MM.1S (cell line): ENCODE results near the gene ZNF564.

ENCODE experiments used
- DNase-seq: peaks from one replicate; pipeline ENCODE4 v3.0.0-alpha.2; 2015
- H2AFZ ChIP-seq: fragments of 300-600 bp; sonication (generic); 2 replicates; pipeline ENCODE4 v1.6.0; 2016; ENCODE audit warnings: antibody characterized with exemption, low read length
- H3F3A ChIP-seq: fragments of 300-600 bp; sonication (generic); 2 replicates; pipeline ENCODE4 v1.6.1; 2016; ENCODE audit warnings: mild to moderate bottlenecking, antibody characterized with exemption, low read length, moderate library complexity, mixed read lengths; ENCODE audit not compliant: insufficient read depth
- H3K27ac ChIP-seq: fragments of 300-600 bp; sonication (generic); 2 replicates; pipeline ENCODE4 v1.5.1; 2016; ENCODE audit warnings: mild to moderate bottlenecking, low read length
- H3K27me3 ChIP-seq: fragments of 300-600 bp; sonication (generic); replicated peaks from 2 replicates; pipeline ENCODE4 v1.6.0; 2016; ENCODE audit warnings: low read length; ENCODE audit not compliant: insufficient read depth
- H3K36me3 ChIP-seq: fragments of 300-600 bp; sonication (generic); replicated peaks from 2 replicates; pipeline ENCODE4 v1.6.1; 2016; ENCODE audit warnings: mild to moderate bottlenecking, low read length, mixed read lengths; ENCODE audit not compliant: insufficient read depth
- H3K4me1 ChIP-seq: fragments of 300-600 bp; sonication (generic); 2 replicates; pipeline ENCODE4 v1.6.1; 2016; ENCODE audit warnings: low read length, mixed read lengths
- H3K4me2 ChIP-seq: fragments of 300-600 bp; sonication (generic); 2 replicates; pipeline ENCODE4 v1.6.0; 2016; ENCODE audit warnings: low read depth, low read length
- H3K4me3 ChIP-seq: fragments of 300-600 bp; sonication (generic); 2 replicates; pipeline ENCODE4 v1.5.1; 2016; ENCODE audit warnings: low read length, mixed read lengths
- H3K79me2 ChIP-seq: fragments of 300-600 bp; sonication (generic); 2 replicates; pipeline ENCODE4 v1.6.1; 2016; ENCODE audit warnings: mixed run types, low read length, mixed read lengths
- H3K9ac ChIP-seq: fragments of 300-600 bp; sonication (generic); 2 replicates; pipeline ENCODE4 v1.6.1; 2016; ENCODE audit warnings: low read length, mixed read lengths
- H3K9me2 ChIP-seq: fragments of 300-600 bp; sonication (generic); replicated peaks from 2 replicates; pipeline ENCODE4 v1.6.1; 2016; ENCODE audit warnings: mild to moderate bottlenecking, low read length, mixed read lengths; ENCODE audit not compliant: insufficient read depth
- H3K9me3 ChIP-seq: fragments of 300-600 bp; sonication (generic); replicated peaks from 2 replicates; pipeline ENCODE4 v1.6.1; 2016; ENCODE audit warnings: mild to moderate bottlenecking, low read length, mixed read lengths; ENCODE audit not compliant: insufficient read depth
- H4K20me1 ChIP-seq: fragments of 300-600 bp; sonication (generic); 2 replicates; pipeline ENCODE4 v1.6.1; 2016; ENCODE audit warnings: mild to moderate bottlenecking, low read length, moderate library complexity, mixed read lengths; ENCODE audit not compliant: insufficient read depth
- CTCF ChIP-seq: fragments of 300-600 bp; sonication (generic); IDR thresholded peaks from 2 replicates; pipeline ENCODE4 v1.5.1; 2016; ENCODE audit warnings: antibody characterized with exemption, low read length, mixed read lengths
- EZH2 ChIP-seq: fragments of 300-600 bp; sonication (generic); optimal IDR thresholded peaks from 2 replicates; pipeline ENCODE3; 2017; ENCODE audit warnings: low read depth, mild to moderate bottlenecking, antibody characterized with exemption, low read length, mixed read lengths
- EZH2phosphoT487 ChIP-seq: fragments of 300-600 bp; sonication (generic); IDR thresholded peaks from 2 replicates; pipeline ENCODE4 v1.6.1; 2018; ENCODE audit warnings: antibody characterized with exemption, low read length

ZNF564 gene

GRCh38 chr19:12485571-12485970 is 65.7 kb downstream of the ZNF564 start:
- H4K20me1 ChIP-seq: no peaks in the 10 kb centered on the region
- H3K9me2 ChIP-seq: no peaks in the 10 kb centered on the region
- H3K79me2 ChIP-seq: peaks cover 36% of the 10 kb centered on the region
- H3K4me3 ChIP-seq: no peak overlapping the region
- H3K4me2 ChIP-seq: no peak overlapping the region
- no peak overlapping the region for H2AFZ ChIP-seq
- H3K4me1 ChIP-seq: peaks cover 25% of the 10 kb centered on the region
- peaks cover 30% of the 10 kb centered on the region for H3F3A ChIP-seq
- DNase-seq: no peak
- TF ChIP-seq CTCF: no peak
- TF ChIP-seq EZH2: no peak
- H3K9ac ChIP-seq: no peak overlapping the region
- H3K36me3 ChIP-seq: no peaks in the 10 kb centered on the region
- H3K27me3 ChIP-seq: no peaks in the 10 kb centered on the region
- no peaks in the 10 kb centered on the region for H3K9me3 ChIP-seq
- no peak overlapping the region for H3K27ac ChIP-seq

- Histone ChIP-seq H3K9me3 (no peaks in the 10 kb centered on the region), H3K27ac (peak overlapping the region; percentile 98; the same call in 1 of the 2 replicates), H3K27me3 (no peaks in the 10 kb centered on the region), H2AFZ (peak overlapping the region; percentile 91), H4K20me1 (no peaks in the 10 kb centered on the region), H3K36me3 (no peaks in the 10 kb centered on the region), H3K9ac (peak overlapping the region; percentile 90; the same call in 1 of the 2 replicates), H3K4me3 (peak overlapping the region; percentile 95), H3K79me2 (peaks cover 42% of the 10 kb centered on the region), H3F3A (peaks cover 30% of the 10 kb centered on the region), H3K9me2 (no peaks in the 10 kb centered on the region), H3K4me2 (peak overlapping the region; percentile 84), H3K4me1 (peaks cover 27% of the 10 kb centered on the region)
- DNase-seq: no peak
- TF ChIP-seq EZH2phosphoT487 (no peak), CTCF (no peak), EZH2 (no peak)
Observed at GRCh38 chr19:12485052-12485416, 66.2 kb downstream of the ZNF564 start.

DNA sequence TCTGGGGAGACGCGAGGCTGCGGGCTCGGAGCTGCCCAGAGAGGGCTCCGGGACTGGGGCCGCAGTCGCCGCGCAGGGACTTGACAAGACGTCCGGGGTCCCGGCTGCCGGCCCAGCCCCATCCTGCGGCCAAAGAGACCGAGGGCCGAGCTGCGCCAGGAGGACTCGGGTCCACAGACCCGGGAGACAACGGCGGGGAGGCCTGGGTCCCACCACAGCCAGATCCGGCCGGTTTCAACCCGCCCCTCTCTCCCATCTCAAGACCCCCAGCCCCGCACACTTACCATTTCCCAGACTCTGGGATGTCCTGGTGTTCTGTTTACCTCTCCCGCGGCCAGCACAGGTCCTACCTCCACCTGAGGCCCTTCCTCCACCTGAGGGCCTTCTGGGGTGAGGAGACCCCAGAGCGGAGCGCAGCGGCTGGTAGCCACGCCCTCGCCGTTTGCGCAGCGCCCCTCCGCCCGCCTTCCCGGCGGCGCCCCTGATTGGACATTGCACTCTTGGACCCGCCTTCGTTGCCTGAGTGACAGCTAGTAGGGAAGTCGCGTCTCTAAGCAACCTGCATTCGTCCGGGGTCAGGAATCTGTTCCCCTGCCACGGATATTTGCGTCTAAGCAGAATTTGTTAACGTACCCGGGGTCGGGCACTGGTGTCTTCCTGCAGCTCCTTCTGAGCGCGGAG is 66.8 kb downstream of the ZNF564 start, which contains the start of gene ZNF709:
ZNF709 (minus strand) TSS at position 446 of the 681 bp plus-strand sequence; CDS start at position 287, 159 bp downstream.
- Histone ChIP-seq H3K9me2 (no peaks in the 10 kb centered on the region), H3K9ac (peak within 1 kb of the TSS; percentile 90), H3K9me3 (no peaks in the 10 kb centered on the region), H3K79me2 (peaks cover 47% of the 10 kb centered on the region), H3K36me3 (no peaks in the 10 kb centered on the region), H3K4me3 (peak within 1 kb of the TSS; percentile 95), H3K4me1 (peaks cover 32% of the 10 kb centered on the region), H3K4me2 (peak within 1 kb of the TSS; percentile 84), H4K20me1 (no peaks in the 10 kb centered on the region), H2AFZ (peak within 1 kb of the TSS; percentile 91), H3K27me3 (no peaks in the 10 kb centered on the region), H3K27ac (peak within 1 kb of the TSS; percentile 98), H3F3A (peaks cover 31% of the 10 kb centered on the region)
- peak; percentile 92 for DNase-seq
- TF ChIP-seq EZH2phosphoT487 (no peak), CTCF (no peak), EZH2 (no peak)
